ENCODE results near the gene APBA2. TPM values are rescaled to one million over a fixed set of nuclear protein-coding genes. Genes with fewer than 3 reads are reported as not detected.

APBA2 gene
- total RNA-seq, 2 experiments from 2014 or later = not detected

DNA sequence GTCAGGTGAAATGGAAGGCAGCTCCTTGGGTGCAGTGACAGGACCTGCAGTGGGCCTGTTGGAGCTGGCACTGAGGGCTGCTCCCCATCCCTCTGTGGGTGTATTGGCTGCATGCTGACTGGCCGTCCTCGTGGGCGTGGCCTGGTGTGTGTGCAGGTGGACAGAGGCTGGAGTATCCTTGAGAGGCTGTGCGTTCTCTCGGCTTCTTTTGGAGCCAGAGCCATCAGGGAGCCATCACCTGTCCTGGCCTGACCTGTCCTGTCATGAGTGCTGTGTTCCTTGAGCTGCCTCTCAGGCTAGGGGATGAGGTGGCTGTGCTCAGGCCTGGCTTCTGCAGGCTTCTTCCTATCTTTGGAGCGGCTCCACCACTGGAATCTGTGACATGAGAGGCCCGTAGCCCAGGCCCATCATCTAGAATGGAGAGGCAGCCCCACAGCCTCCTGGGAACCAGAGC, 61.5 kb downstream of the APBA2 start:
- no peaks in the 10 kb centered on the region for H3K79me2 ChIP-seq (ENCODE audit: insufficient read depth, low read depth, low read length)
- no TSS peak for BruUV-seq (replicated peaks)
- H3K4me3 ChIP-seq (ENCODE audit: low read depth, low read length, poor library complexity, severe bottlenecking) = no peak overlapping the region
- CTCF ChIA-PET (ENCODE audit: unreplicated experiment) = no interaction called here
- no peaks in the 10 kb centered on the region for H3K9me2 ChIP-seq (ENCODE audit: insufficient read depth, low read length)
- H4K20me1 ChIP-seq (ENCODE audit: insufficient read depth, low read length) = no peaks in the 10 kb centered on the region
- no peaks in the 10 kb centered on the region for H3K9me3 ChIP-seq (ENCODE audit: low read length)
- no peak overlapping the region for H2AFZ ChIP-seq (ENCODE audit: low read length)
- no peak overlapping the region for H3K27ac ChIP-seq (ENCODE audit: low read depth, low read length, poor library complexity, severe bottlenecking)
- intact Hi-C loops (cut with micrococcal nuclease; ENCODE audit: unreplicated experiment) = no loop called here
- H3K4me1 ChIP-seq (ENCODE audit: insufficient read depth, low read length, poor library complexity, severe bottlenecking) = no peaks in the 10 kb centered on the region
- POLR2A ChIA-PET = no interaction called here
- no peak for DNase-seq (ENCODE audit: low spot score)
- H3K36me3 ChIP-seq (ENCODE audit: insufficient read depth, low read length) = no peaks in the 10 kb centered on the region
- TF ChIP-seq EZH2phosphoT487 (IDR thresholded peaks at IDR 0.05; ENCODE audit: borderline replicate concordance, low read depth, low read length) = no peak
- TF ChIP-seq, protein P1, sequence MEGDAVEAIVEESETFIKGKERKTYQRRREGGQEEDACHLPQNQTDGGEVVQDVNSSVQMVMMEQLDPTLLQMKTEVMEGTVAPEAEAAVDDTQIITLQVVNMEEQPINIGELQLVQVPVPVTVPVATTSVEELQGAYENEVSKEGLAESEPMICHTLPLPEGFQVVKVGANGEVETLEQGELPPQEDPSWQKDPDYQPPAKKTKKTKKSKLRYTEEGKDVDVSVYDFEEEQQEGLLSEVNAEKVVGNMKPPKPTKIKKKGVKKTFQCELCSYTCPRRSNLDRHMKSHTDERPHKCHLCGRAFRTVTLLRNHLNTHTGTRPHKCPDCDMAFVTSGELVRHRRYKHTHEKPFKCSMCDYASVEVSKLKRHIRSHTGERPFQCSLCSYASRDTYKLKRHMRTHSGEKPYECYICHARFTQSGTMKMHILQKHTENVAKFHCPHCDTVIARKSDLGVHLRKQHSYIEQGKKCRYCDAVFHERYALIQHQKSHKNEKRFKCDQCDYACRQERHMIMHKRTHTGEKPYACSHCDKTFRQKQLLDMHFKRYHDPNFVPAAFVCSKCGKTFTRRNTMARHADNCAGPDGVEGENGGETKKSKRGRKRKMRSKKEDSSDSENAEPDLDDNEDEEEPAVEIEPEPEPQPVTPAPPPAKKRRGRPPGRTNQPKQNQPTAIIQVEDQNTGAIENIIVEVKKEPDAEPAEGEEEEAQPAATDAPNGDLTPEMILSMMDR (conservative IDR thresholded peaks at IDR 0.05; ENCODE audit: low read length) = no peak
- H3K4me2 ChIP-seq (ENCODE audit: low read length) = no peak overlapping the region

DNA sequence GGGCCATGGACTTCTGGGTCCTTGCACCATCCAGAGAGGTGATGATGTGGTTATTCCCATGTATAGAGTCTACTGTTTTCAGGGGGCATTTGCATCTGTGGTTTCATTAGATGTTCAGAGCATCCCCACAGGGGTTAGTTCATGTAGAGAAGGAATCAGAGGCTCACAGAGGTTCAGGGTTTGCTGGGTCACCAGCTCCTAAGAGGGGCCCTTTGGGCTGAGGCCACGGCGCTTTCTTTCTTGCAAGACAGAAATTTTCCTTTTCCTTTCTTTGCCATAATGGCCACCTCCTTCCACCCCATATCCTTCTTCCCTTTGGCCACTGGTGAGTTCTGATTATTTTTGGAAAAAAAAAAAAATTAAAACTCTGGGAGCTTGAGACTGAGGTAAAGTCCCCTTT, 62.3 kb downstream of the APBA2 start:
- TF ChIP-seq, protein P1 (conservative IDR thresholded peaks at IDR 0.05; ENCODE audit: low read length) = no peak
- TF ChIP-seq EZH2phosphoT487 (IDR thresholded peaks at IDR 0.05; ENCODE audit: borderline replicate concordance, low read depth, low read length) = no peak
- no peak overlapping the region for H2AFZ ChIP-seq (ENCODE audit: low read length)
- H3K27ac ChIP-seq (ENCODE audit: low read depth, low read length, poor library complexity, severe bottlenecking) = no peak overlapping the region
- BruUV-seq (replicated peaks) = no TSS peak
- no peaks in the 10 kb centered on the region for H3K36me3 ChIP-seq (ENCODE audit: insufficient read depth, low read length)
- no peaks in the 10 kb centered on the region for H4K20me1 ChIP-seq (ENCODE audit: insufficient read depth, low read length)
- intact Hi-C loops (cut with micrococcal nuclease; ENCODE audit: unreplicated experiment) = no loop called here
- H3K4me2 ChIP-seq (ENCODE audit: low read length) = no peak overlapping the region
- H3K9me2 ChIP-seq (ENCODE audit: insufficient read depth, low read length) = no peaks in the 10 kb centered on the region
- no peaks in the 10 kb centered on the region for H3K79me2 ChIP-seq (ENCODE audit: insufficient read depth, low read depth, low read length)
- ChIA-PET CTCF (ENCODE audit: unreplicated experiment) (no interaction called here), POLR2A (no interaction called here)
- no peaks in the 10 kb centered on the region for H3K4me1 ChIP-seq (ENCODE audit: insufficient read depth, low read length, poor library complexity, severe bottlenecking)
- H3K4me3 ChIP-seq (ENCODE audit: low read depth, low read length, poor library complexity, severe bottlenecking) = no peak overlapping the region
- no peak for DNase-seq (ENCODE audit: low spot score)
- H3K9me3 ChIP-seq (ENCODE audit: low read length) = no peaks in the 10 kb centered on the region

DNA sequence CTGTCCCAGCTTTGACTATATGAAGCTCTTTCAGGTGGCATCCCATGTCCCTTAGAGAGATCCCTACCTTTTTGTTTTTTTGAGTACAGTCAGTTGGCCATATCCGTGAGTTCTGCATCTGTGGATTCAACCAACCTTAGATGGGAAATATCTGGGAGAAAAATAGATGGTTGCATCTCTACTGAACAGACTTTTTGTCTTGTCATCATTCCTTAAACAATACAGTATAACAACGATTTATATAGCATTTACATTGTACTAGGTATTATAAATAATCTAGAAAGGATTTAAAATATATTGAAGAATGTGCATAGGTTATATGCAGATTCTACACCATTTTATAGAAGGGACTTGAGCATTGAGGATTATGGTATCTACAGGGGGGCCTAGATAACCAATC, 65.1 kb downstream of the APBA2 start:
- POLR2A ChIA-PET = no interaction called here
- peaks cover 12% of the 10 kb centered on the region for H3K4me1 ChIP-seq (ENCODE audit: insufficient read depth, low read length, poor library complexity, severe bottlenecking)
- H4K20me1 ChIP-seq (ENCODE audit: insufficient read depth, low read length) = no peaks in the 10 kb centered on the region
- CTCF ChIA-PET (ENCODE audit: unreplicated experiment) = no interaction called here
- no peaks in the 10 kb centered on the region for H3K9me3 ChIP-seq (ENCODE audit: low read length)
- no peaks in the 10 kb centered on the region for H3K9me2 ChIP-seq (ENCODE audit: insufficient read depth, low read length)
- BruUV-seq (replicated peaks) = no TSS peak
- no peaks in the 10 kb centered on the region for H3K79me2 ChIP-seq (ENCODE audit: insufficient read depth, low read depth, low read length)
- no peak for TF ChIP-seq EZH2phosphoT487 (IDR thresholded peaks at IDR 0.05; ENCODE audit: borderline replicate concordance, low read depth, low read length)
- TF ChIP-seq, protein P1 (conservative IDR thresholded peaks at IDR 0.05; ENCODE audit: low read length) = no peak
- intact Hi-C loops (cut with micrococcal nuclease; ENCODE audit: unreplicated experiment) = no loop called here
- no peak for DNase-seq (ENCODE audit: low spot score)
- H2AFZ ChIP-seq (ENCODE audit: low read length) = no peak overlapping the region
- H3K36me3 ChIP-seq (ENCODE audit: insufficient read depth, low read length) = no peaks in the 10 kb centered on the region
- H3K27ac ChIP-seq (ENCODE audit: low read depth, low read length, poor library complexity, severe bottlenecking) = no peak overlapping the region
- no peak overlapping the region for H3K4me2 ChIP-seq (ENCODE audit: low read length)
- H3K4me3 ChIP-seq (ENCODE audit: low read depth, low read length, poor library complexity, severe bottlenecking) = no peak overlapping the region

Measured in OCI-LY7 (cell line).